ENCODE measurements around the gene EBP. TPM values are rescaled to one million over a fixed set of nuclear protein-coding genes. Genes with fewer than 3 reads are reported as not detected.

EBP gene
- total and polyA plus RNA-seq, 9 donors, result 15.4 to 117 (median 26.6) TPM

- DNase-seq, result no peak
- WGBS, 3 donors, result 77 to 85% (median 80%) methylated on average over 4 of the region's 4 CpGs
- no peak for TF ChIP-seq CTCF (IDR thresholded peaks at IDR 0.05)
- no peak for TF ChIP-seq EP300 (IDR thresholded peaks at IDR 0.05)
- TF ChIP-seq POLR2A (IDR thresholded peaks at IDR 0.05), result no peak
- Histone ChIP-seq H3K36me3 (no peaks in the 10 kb centered on the region), H3K9me3 (no peaks in the 10 kb centered on the region), H3K4me1 (ENCODE audit: insufficient read depth) (no peaks in the 10 kb centered on the region), H3K27me3 (no peaks in the 10 kb centered on the region), H3K4me3 (no peak overlapping the region), H3K27ac (no peak overlapping the region)
- intact Hi-C loops (cut with DNase I), result no loop called here
These were observed 7.9 kb upstream of the EBP start for GRCh38 chrX:48513670-48514069.

GRCh38 chrX:48514126-48514806, 7.3 kb upstream of the EBP start:
- TF ChIP-seq EP300 (IDR thresholded peaks at IDR 0.05) (no peak), CTCF (IDR thresholded peaks at IDR 0.05) (no peak), POLR2A (IDR thresholded peaks at IDR 0.05) (no peak)
- Histone ChIP-seq H3K4me1 (ENCODE audit: insufficient read depth) (no peaks in the 10 kb centered on the region), H3K9me3 (no peaks in the 10 kb centered on the region), H3K27ac (no peak overlapping the region), H3K36me3 (no peaks in the 10 kb centered on the region), H3K27me3 (no peaks in the 10 kb centered on the region), H3K4me3 (no peak overlapping the region)
- intact Hi-C loops (cut with DNase I), result no loop called here
- DNase-seq, result no peak
- 79 to 85% (median 81%) methylated on average over 16 of the region's 16 CpGs for WGBS, 3 donors

- H3K4me1 ChIP-seq (ENCODE audit: insufficient read depth), result no peaks in the 10 kb centered on the region
- no peak overlapping the region for H3K4me3 ChIP-seq
- intact Hi-C loops (cut with DNase I), result no loop called here
- no peak for DNase-seq
- H3K27ac ChIP-seq, result no peak overlapping the region
- H3K27me3 ChIP-seq, result no peaks in the 10 kb centered on the region
- 84 to 87% (median 84%) methylated on average over 9 of the region's 9 CpGs for WGBS, 3 donors
- TF ChIP-seq EP300 (IDR thresholded peaks at IDR 0.05) (no peak), CTCF (IDR thresholded peaks at IDR 0.05) (no peak), POLR2A (IDR thresholded peaks at IDR 0.05) (no peak)
- H3K9me3 ChIP-seq, result no peaks in the 10 kb centered on the region
- H3K36me3 ChIP-seq, result no peaks in the 10 kb centered on the region
These were observed 6.6 kb upstream of the EBP start for GRCh38 chrX:48514868-48515460.

GRCh38 chrX:48515842-48516241, 5.8 kb upstream of the EBP start:
- H3K27ac ChIP-seq, result no peak overlapping the region
- no peaks in the 10 kb centered on the region for H3K9me3 ChIP-seq
- H3K36me3 ChIP-seq, result no peaks in the 10 kb centered on the region
- 84 to 92% (median 91%) methylated on average over 10 of the region's 10 CpGs for WGBS, 3 donors
- intact Hi-C loops (cut with DNase I), result no loop called here
- H3K4me1 ChIP-seq (ENCODE audit: insufficient read depth), result no peaks in the 10 kb centered on the region
- no peaks in the 10 kb centered on the region for H3K27me3 ChIP-seq
- TF ChIP-seq POLR2A (IDR thresholded peaks at IDR 0.05) (no peak), CTCF (IDR thresholded peaks at IDR 0.05) (no peak), EP300 (IDR thresholded peaks at IDR 0.05) (no peak)
- H3K4me3 ChIP-seq, result no peak overlapping the region
- no peak for DNase-seq
